GM18519 (cell line): ENCODE data around the gene APBB2.

Experiments used
- ATAC-seq: cut with Tn5 transposase; IDR thresholded peaks from one replicate; pipeline ENCODE4 v1.9.1; 2021; ENCODE audit warnings: mild to moderate bottlenecking, moderate library complexity; ENCODE audit not compliant: unreplicated experiment, low FRiP score

APBB2 gene

GRCh38 chr4:41110050-41110449 lies 104.3 kb downstream of the APBB2 start:
- ATAC-seq: no peak

- no peak for ATAC-seq
Observed at GRCh38 chr4:41108481-41108880, 105.9 kb downstream of the APBB2 start.

DNA sequence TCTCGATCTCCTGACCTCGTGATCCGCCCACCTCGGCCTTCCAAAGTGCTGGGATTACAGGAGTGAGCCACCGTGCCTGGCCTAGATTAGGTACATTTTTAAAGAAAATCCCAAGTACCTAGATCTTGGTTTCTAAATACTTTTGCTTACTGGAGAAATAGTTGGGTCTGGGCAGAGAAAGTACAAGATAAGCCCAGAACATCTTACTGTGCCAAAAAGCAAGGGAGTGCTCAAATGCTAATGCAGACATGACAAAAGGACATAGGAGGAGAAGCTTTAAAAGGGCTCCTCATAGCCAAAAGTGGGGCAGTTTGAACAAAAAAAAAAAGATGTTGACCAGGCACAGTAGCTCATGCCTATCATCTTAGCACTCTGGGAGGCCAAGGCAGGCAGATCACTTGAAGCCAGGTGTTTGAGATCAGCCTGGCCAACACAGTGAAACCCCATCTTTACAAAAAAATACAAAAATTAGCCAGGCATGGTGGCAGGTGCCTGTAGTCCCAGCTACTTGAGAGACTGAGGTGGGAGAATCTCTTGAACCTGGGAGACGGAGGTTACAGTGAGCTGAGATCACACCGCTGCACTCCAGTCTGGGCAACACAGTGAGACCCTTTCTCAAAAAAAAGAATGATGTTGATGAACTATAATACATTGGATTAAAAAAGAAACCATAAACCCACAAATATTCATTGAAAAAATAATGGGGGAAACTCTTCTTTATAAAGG lies 107.5 kb downstream of the APBB2 start:
- ATAC-seq: no peak

DNA sequence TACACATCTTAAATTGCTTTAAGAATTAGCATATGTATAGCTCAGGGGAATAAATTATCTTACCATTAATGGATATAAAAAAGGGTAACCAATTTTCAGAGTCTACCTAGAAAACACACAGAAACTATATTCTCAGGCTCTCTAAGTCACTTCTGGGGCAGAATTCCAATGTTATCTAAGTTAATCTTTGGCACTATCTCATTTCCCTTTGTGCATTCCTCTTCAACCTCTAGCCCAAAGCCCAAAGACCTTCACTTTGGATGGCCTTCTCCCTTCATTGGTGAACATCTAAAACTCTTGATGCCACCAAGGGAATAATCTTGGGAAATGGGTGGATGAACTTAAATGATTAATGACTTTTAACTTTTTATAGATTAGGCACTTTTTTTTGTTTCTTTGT lies 108.3 kb downstream of the APBB2 start:
- no peak for ATAC-seq

- ATAC-seq: no peak
Observed at GRCh38 chr4:41104155-41104554, 110.2 kb downstream of the APBB2 start.

DNA sequence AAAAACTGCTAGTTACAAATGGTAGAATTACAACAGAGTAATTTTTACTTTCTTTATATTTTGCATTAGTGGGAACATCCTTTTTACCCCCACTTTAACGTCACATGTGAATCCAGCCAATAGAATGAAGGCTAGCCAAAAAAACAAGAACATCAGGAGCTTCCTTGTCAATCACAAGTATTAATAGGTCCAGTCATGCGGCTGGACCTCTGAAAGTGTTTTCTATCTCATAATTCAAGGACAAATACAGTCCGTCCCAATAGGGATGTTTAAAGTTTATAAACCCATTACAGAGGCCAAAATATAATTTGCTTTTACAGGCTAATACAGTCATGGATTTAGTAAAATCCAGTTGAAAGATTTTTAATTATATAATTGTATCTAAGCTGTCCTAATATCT lies 110.7 kb downstream of the APBB2 start:
- no peak for ATAC-seq

DNA sequence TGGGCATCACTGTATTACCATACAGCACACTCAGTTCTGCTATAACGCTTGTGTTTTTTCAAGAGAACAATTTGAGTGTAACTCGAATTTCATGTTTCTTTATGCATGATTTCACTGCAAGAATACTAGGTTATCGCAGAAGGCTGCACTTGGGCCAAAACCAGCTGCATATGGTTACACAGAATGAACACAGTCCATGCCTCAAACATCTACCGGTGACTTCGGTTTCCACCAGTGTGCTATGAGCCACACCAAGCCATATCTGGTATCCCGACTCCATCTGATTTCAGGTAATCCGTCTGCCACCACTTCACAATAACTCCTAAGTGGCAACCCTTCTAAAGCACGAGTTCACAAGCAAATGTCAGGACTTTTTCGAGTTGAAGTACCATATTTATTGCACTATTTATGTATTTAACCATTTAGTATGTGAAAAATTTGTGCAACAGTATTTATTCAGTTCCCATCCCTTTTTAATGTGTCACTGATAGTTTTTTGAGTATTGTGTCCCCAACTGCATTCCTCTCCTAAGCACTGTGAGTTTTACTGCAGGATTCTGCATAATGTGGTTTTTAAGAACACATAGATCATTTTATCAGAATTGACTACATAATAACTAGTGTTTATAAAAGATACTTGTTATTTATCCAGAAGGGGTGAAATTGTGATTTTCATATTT lies 111.8 kb downstream of the APBB2 start:
- ATAC-seq: no peak

DNA sequence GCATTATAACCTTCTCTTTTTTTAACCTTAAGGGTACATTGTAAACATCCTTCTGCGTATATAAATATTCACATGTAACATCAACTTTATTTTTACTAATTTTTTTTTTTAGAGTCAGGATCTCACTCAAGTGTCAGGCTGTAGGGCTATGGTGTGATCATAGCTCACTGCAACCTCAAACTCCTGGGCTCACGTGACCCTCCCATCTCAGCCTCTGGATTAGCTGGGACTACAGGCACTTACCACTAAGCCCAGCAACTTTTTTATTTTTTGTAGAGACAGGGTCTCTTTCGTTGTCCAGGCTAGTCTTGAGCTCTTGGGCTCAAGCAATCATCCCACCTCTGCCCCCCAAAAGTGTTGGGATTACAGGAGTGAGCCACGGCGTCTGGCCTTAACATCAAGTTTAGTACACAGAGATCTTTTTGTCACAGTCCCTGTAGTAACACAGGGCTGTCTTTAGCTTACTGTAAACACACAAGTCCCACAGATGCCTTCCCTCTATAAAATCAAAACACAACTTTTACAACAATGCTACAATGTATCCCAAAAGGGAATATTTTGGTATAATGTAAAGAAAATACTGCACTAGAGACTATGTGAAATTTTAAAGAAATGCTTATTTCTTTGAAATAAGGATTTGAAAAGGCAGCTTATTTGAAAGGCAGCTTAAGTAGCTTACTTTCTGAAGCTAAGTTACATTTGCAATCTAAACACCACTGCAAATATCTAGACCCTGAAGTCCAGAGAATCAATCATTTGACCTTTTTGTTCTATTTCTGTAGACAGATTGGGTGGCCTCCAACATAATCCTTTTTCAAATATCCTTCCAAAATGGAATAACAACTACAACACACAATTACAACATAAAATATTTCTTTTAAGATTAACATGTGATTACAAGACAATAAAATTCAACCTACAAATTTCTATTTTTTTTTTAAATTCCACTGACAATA lies 116.0 kb downstream of the APBB2 start:
- no peak for ATAC-seq

DNA sequence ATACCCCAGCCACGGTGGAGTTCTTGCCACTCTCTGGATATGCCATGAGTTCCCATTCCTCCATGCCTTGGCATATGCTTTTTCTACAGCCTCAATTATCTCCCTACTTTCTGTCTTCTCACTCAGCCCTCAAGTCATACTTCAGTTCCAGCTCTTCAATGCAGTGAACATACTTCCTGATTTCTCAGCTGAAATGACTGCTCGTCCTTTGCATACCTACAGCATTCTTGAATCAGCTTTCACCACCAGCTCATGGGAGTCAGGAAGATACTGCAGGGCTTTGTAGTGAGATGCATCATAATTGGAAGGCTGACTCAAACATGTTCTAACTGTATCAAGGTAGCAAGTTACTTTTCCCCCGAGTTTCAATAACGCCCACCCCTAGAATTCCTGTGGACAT lies 118.4 kb downstream of the APBB2 start:
- ATAC-seq: no peak

DNA sequence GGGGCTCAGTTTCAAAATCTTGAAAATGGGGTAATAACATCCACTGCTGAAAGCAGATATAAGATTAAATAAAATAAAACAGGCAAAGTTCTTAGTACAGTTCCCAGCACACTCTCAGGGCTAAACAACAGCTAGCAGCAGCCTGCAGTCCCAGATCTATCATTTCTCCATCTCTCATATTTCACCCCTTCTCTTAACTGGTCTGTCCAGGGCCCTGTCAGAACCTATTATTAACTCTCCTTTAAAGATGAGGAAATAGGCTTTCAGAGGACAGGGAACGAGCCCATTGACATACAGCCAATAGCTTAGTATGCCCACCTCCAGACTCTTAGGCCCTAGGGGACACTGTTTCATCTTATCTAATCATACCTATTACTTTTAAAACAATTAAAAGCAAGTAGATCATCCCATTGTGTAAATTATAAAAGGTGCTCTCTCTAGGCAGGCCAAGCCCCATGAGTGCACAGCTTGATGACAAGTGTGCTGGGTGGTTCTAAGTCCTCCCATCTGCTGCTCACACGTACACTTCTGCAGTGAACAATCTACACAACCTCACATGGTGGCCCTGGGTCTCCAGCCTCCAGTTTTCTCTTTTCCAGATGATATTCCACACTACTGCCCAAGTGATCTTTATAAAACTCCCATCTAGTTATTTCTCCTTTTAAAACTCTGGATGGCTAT lies 119.0 kb downstream of the APBB2 start:
- no peak for ATAC-seq

DNA sequence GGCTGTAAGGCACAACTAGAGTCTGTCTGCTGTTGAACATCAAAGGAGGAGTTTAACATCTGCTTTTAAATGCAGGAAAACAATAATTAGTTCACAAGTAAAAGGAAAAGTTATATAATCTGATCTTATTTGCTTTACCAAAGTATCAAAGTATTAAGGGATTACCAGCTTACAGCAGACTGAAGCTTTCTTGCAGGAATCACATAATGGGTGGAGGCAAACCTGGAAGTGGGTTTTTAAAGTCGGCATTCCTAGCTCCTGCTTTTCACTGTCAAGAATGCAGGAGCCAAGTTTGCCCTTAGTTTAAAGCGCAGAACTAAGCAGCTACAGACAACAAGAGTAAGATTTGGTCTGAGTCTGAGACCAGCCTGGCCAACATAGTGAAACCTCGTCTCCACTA lies 122.2 kb downstream of the APBB2 start:
- no peak for ATAC-seq

GRCh38 chr4:41081847-41082246 lies 132.5 kb downstream of the APBB2 start:
- no peak for ATAC-seq

DNA sequence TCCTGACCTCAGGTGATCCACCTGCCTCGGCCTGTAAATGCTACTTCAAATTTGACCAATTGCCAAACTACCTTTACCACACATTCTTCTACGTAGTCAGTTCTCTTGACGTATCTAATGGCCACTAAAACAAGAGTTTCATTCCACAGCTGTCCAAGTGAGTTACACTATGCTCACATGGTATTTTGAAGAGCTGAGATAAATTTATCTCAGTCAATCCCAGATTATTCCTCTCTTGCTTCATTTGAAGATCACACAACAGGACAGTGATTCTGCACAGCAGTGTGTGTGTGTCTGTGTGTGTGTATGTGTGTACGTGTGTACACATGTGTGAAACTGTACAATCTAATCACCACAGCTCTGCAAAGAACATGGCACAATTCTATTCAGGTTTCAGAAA lies 133.4 kb downstream of the APBB2 start:
- no peak for ATAC-seq

DNA sequence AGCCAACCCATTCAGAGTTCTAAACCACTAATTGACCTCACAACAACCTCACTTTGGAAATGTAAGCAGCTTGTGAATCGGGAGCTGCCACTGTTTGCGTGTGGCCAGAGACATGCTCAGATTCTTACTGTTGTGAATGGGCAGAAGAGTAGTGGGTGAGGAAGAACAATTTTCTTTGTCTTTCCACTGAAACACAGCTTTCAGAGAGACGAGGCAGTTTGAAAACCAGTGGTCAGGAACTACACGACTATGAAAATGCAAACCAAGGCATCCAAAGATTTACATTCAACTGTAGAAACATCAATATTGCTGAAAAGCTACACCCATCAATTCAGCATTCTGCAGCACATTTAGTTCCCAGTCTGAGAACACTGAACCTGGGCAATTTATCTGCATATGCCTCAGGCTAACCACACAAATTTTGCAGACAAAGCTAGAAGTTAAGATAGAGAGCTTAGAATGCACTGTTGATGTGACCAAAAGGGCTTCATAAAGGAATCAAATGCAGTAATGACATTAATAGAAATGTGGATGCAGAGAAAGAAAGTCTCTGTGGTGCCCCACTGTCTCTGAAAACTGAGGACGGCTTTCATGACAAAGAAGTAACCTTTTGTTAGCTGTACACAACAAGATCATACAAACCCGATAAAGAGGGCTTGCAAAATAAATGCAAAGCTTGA lies 134.3 kb downstream of the APBB2 start:
- ATAC-seq: no peak

DNA sequence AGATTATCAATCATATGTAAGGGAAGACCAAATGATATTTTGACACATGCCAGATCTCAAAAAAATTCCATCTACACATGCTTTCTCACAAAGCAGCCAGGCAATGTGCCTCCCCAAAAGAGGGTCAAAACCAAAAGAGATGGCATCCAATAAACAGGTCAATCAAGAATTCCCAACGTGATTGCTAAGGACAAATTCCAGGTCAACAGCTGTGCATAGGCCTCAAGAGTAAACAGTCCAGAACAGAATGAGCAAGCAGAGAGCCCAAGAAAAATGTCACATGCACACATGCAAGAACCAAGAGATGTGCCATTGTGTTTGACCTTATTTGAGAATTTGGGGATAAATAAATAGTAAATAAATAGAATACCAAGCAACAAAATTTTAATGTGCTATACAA lies 136.7 kb downstream of the APBB2 start:
- ATAC-seq: no peak

DNA sequence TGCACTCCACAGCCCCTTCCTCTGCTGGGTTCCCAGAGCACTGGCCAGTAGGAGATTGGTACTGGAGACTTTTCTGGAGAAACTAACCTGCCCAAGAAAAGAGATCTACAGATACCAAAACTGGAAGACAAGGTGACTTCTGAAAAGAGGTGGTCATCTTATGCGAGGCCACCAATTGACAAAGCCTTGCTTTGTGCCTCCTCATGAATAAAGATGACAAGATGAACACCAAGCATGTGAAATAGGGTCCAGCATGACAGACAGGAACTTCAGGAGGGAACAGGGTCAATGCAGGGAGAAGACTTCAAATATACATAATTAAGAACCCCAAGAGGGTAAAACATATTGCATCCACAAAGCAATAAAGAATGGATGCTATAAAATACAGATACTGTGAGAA lies 137.9 kb downstream of the APBB2 start:
- ATAC-seq: no peak

- no peak for ATAC-seq
Observed at GRCh38 chr4:41074215-41074614, 140.1 kb downstream of the APBB2 start.

GRCh38 chr4:41072021-41072777 lies 142.1 kb downstream of the APBB2 start:
- ATAC-seq: no peak

DNA sequence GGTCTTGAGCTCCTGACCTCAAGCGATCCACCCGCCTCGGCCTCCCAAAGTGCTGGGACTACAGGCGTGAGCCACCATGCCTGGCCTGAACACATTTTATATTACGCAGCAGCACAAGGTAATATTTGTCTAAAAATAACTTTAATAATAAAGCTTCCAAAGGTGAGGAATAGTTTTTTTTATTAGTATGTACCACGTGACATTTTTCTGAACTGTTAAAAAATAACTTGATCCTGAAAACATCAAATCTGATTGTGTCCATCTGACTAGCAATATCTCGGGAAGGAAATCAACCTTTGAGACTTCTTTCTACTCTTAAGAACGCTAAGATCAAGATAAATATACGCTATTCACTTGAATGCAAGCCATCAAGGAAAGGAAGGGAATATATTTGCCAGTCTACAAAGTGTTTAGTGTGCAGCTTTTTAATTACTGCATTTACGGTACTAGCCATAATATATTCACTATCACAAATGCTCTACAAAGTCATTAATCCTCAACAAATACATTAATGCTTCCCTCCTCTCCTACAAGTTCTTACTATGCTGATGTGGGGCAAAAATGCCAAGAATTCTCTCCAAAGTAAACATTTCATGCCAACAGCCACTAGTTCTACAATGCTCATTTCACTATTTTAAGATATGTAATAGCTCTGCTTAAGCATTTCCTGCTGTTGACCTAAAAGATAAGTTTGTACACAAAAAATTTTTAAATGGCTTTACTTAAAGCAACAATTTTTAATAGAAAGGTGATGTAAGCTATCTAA lies 143.6 kb downstream of the APBB2 start:
- ATAC-seq: no peak
